AG04449 (cell line): ENCODE data around the gene TRIM38.

Experiments
- CTCF ChIA-PET: fragments of 350-600 bp; formaldehyde crosslinking; extraction: SDS; loops from one replicate; lab custom pipeline; 2021; ENCODE audit warnings: antibody characterized with exemption; lab: Yijun Ruan, JAX
- POLR2A ChIA-PET: fragments of 400-600, 350-600 bp; formaldehyde crosslinking; extraction: SDS; loops from one replicate; lab custom pipeline; 2020; ENCODE audit warnings: antibody characterized with exemption, inconsistent platforms; lab: Yijun Ruan, JAX
- DNase-seq: peaks from one replicate; pipeline ENCODE4 v3.0.0-alpha.2; 2010; ENCODE audit warnings: low read depth, low spot score
- H3K4me3 ChIP-seq: 2 replicates; pipeline ENCODE4 v1.5.1; 2011; ENCODE audit warnings: low read depth, mild to moderate bottlenecking, control low read depth, low read length
- CTCF ChIP-seq: IDR thresholded peaks from one replicate; pipeline ENCODE4 v1.5.1; 2011; ENCODE audit warnings: mild to moderate bottlenecking, moderate library complexity, low read length, control low read depth, inconsistent platforms; ENCODE audit not compliant: insufficient read depth; ENCODE audit errors: missing control alignments

TRIM38 gene

GRCh38 chr6:25954756-25955155 lies 7.8 kb upstream of the TRIM38 start:
- TF ChIP-seq CTCF, result no peak
- no peak for DNase-seq
- ChIA-PET CTCF (interaction anchor here (1.2 kb wide), 1 partner anchor 11 kb away, joined by 4 read pairs; no protein-coding TSS in a partner anchor), POLR2A (no interaction called here)
- H3K4me3 ChIP-seq, result no peak overlapping the region

- no peak for DNase-seq
- POLR2A ChIA-PET, result no interaction called here
- no peak overlapping the region for H3K4me3 ChIP-seq
- TF ChIP-seq CTCF, result no peak
- CTCF ChIA-PET, result interaction anchor here (0.8 kb wide), 1 partner anchor 37 kb away, joined by 3 read pairs; no protein-coding TSS in a partner anchor
Observed at GRCh38 chr6:25956226-25956625, 6.4 kb upstream of the TRIM38 start.

GRCh38 chr6:25958700-25959162 lies 3.9 kb upstream of the TRIM38 start:
- no peak for TF ChIP-seq CTCF
- no peak for DNase-seq
- H3K4me3 ChIP-seq, result no peak overlapping the region
- ChIA-PET POLR2A (no interaction called here), CTCF (interaction anchor here (1.0 kb wide), 1 partner anchor 34 kb away, joined by 5 read pairs; no protein-coding TSS in a partner anchor)

- DNase-seq, result no peak
- H3K4me3 ChIP-seq, result no peak overlapping the region
- TF ChIP-seq CTCF, result no peak
- ChIA-PET POLR2A (no interaction called here), CTCF (interaction anchor here (0.7 to 2.6 kb wide), 3 partner anchors 18 to 172 kb away, joined by 3 to 9 read pairs (median 3); no protein-coding TSS in a partner anchor)
Observed at GRCh38 chr6:25959890-25960536, 2.6 kb upstream of the TRIM38 start.

- POLR2A ChIA-PET, result no interaction called here
- TF ChIP-seq CTCF, result no peak
- DNase-seq, result no peak
- CTCF ChIA-PET, result interaction anchor here (0.9 to 2.6 kb wide), 3 partner anchors 19 to 60 kb away, joined by 3 to 9 read pairs (median 3); no protein-coding TSS in a partner anchor
- no peak overlapping the region for H3K4me3 ChIP-seq
Observed at GRCh38 chr6:25960734-25961133, 1.9 kb upstream of the TRIM38 start.

- CTCF ChIA-PET, result interaction anchor here (0.8 to 2.6 kb wide), 4 partner anchors 11 to 59 kb away, joined by 3 to 14 read pairs (median 6); no protein-coding TSS in a partner anchor
- no peak for DNase-seq
- H3K4me3 ChIP-seq, result peak overlapping the region; percentile 65
- POLR2A ChIA-PET, result no interaction called here
- TF ChIP-seq CTCF, result no peak
Observed at GRCh38 chr6:25961619-25962148, 918 bp upstream of the TRIM38 start.
